GM21447 (cell line): Measurements from ENCODE around the gene OR5D13.

Source experiments
- ATAC-seq: cut with Tn5 transposase; IDR thresholded peaks from one replicate; pipeline ENCODE4 v1.9.1; 2021; ENCODE audit not compliant: unreplicated experiment

Gene OR5D13, protein sequence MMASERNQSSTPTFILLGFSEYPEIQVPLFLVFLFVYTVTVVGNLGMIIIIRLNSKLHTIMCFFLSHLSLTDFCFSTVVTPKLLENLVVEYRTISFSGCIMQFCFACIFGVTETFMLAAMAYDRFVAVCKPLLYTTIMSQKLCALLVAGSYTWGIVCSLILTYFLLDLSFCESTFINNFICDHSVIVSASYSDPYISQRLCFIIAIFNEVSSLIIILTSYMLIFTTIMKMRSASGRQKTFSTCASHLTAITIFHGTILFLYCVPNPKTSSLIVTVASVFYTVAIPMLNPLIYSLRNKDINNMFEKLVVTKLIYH

DNA sequence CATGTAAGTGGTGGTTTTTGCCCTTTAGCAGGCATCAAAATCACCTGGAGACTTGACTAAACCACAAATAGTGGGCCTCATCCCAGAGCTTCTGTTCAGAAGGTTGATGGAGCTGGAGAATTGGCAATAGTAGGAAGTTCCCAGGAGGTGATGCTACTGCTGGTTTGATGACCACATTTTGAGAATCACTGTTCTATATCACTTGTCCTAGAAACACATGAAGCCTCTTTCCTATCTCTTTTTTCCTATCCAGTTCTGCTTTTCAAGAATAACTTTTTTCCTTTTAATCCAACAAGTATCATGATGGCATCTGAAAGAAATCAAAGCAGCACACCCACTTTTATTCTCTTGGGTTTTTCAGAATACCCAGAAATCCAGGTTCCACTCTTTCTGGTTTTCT, at the start of gene OR5D13:
OR5D13 (plus strand) TSS at position 301 of the 400 bp plus-strand sequence; CDS start at position 301, 0 bp downstream.
- no peak for ATAC-seq

DNA sequence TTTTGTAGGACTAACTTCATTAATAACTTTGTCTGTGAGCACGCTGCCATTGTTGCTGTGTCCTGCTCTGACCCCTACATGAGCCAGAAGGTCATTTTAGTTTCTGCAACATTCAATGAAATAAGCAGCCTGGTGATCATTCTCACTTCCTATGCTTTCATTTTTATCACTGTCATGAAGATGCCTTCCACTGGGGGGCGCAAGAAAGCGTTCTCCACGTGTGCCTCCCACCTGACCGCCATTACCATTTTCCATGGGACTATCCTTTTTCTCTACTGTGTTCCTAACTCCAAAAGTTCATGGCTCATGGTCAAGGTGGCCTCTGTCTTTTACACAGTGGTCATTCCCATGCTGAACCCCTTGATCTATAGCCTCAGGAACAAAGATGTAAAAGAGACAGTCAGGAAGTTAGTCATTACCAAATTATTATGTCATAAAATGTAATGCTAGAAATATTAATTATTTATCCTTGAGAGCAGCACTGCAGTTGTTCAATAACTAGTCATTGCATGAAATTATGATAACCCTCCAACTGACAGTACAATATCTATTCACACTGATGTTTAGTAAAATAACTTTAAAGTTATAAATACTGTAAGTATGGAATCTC, 46.4 kb upstream of the OR5D13 start:
- ATAC-seq, result no peak

DNA sequence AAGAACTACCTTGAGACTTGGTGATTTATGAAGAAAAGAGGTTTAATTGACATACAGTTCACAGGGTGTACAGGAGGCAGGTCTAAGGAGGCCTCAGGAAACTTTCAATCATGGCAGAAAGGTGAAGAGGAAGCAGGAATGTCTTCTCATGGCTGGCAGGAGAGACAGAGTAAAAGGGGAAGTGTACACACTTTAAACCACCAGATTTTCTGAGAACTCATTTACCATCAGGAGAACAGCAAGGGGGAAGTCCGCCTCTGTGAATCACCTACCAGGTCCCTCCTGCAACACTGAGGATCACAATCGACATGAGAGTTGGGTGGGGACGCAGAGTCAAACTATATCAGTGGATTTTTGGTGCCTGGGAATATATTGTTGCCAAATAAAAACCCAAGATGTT, 40.3 kb upstream of the OR5D13 start:
- ATAC-seq, result no peak

DNA sequence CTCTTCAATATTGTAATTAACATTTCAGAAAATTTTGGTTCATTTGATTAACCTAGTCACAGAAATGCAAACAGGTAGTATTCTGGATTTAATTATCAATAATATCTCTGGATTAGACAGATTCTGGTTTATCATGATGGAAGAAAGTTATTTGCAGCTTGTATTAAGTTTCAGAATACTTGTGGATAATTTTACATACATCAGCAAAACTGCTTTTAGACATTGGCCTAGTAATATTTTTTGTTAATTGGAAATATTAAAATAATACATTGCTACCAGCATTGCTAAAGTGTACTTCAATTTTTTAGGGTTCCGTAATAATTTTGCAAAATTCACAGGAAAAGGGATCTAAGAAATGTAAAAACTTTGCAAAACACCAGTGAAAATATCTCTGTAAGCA, 18.4 kb downstream of the OR5D13 start:
- no peak for ATAC-seq

DNA sequence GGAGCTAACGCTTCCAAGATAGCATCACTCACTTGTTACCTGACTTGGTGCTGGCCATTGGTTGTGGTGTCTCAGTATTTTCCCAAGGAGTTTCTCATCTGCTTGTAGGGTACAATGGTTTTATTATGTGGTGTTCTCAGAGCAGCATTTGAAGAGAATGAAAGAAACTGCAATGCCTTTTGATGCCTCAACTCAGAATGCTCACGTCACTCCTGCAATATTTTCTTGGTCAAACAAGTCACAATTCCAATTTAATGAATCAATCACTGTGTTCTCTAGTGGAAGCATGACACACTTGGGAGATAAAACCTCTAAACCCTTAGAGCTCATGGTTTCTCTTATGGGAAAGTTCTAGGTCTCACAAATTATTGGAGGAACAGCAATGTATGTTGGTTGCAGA, 20.1 kb downstream of the OR5D13 start:
- ATAC-seq, result no peak

DNA sequence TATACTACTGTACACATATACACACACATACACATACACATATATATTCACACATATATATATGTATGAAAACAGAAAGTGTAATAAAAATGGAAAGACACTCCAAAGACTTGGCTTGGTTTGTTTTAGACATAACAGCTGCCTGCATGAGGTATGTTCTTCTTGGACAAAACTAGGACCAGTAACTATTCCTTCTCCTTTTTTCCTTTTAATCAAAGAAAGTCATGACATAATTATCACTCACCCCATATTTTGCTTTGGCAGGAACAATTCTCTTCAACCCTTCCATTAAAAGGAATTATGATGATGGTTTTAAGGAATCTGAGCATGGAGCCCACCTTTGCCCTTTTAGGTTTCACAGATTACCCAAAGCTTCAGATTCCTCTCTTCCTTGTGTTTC, 22.0 kb downstream of the OR5D13 start, which contains the start of gene OR5D14:
OR5D14 (plus strand) TSS at position 301 of the 400 bp plus-strand sequence; CDS start at position 301, 0 bp downstream.
- no peak for ATAC-seq

DNA sequence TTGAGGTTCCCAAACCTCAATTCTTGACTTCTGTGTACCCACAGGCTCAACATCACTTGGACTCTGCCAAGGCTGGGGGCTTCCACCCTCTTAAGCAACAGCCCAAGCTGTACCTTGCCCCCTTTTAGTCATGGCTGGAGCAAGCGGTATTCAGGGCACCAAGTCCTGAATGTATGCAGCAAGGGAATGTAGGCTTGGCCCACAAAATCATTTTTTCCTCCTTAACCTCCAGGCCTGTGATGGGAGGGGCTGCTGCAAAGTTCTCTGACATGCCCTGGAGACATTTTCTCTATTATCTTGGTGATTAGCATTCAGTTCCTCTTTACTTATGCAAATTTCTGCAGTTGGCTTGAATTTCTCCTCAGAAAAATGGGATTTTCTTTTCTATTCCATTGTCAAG, 33.0 kb downstream of the OR5D13 start:
- ATAC-seq, result no peak

DNA sequence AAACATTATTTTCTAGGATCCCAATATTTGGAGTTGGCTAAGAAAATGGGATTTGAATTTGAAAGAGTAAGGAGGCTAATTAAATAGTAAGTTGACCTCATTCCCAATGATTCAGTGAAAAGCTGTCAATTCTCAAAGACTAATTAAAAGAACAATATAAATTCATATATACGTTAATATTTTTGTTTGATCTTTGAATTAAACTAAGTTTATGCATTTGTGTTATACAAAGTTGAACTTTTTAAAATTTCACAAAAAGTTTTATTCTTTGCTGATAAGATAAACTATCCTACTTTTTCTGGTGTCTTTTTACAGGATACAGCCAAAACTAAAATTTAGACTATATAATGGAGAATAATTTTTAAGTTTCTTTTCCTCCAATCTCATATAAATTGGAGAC, 37.8 kb downstream of the OR5D13 start, which contains the start of gene OR5L1:
OR5L1 (plus strand) TSS at position 301 of the 400 bp plus-strand sequence. CDS start 100 bp downstream, outside the sequence.
- no peak for ATAC-seq

DNA sequence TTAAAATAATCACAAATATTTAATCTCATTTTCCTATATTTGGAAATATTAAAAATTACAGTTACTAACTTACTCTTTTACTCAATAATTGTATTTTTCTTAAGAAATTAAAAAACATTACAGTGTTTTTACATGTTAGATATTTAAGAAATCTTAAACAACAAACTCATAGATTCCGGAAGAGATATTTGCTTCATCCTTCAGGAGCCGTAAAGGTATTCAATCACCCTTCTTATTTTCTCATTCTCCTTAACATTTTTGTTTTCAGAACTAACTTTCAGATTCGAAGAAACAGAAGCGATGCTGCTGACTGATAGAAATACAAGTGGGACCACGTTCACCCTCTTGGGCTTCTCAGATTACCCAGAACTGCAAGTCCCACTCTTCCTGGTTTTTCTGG, 46.1 kb downstream of the OR5D13 start, which contains the start of gene OR5D18:
OR5D18 (plus strand) TSS at position 301 of the 400 bp plus-strand sequence; CDS start at position 301, 0 bp downstream.
- no peak for ATAC-seq
